ENCODE measurements around the gene BCAR3.

DNA sequence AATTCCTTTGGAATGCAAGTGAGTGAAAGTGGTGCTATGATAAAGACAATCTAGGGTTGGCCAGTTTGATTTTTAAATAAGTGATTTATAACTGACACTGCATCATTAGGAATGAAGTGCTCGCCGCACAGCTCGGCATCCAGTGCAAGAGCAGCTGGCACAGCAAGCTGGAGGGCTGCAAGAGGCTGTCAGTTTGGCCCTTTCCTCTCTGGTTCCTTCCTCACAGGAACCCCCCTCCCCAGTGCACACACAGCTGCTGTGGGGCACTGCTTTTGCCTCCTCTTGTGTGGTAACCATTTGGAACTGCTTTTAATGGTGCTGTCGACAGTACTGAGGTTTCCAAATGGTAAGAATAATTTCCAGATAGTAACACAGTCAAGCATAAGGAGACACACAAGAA lies 10.4 kb upstream of the BCAR3 start:
- TF ChIP-seq RCOR1 (IDR thresholded peaks at IDR 0.05; ENCODE audit: insufficient replicate concordance, low read length) (no peak), MXI1 (IDR thresholded peaks at IDR 0.05; ENCODE audit: borderline replicate concordance, low read depth, low read length) (no peak), POLR2A (IDR thresholded peaks at IDR 0.05; ENCODE audit: low read depth, low read length) (no peak), BHLHE40 (IDR thresholded peaks at IDR 0.05; ENCODE audit: low read depth, low read length) (no peak), FOS (IDR thresholded peaks at IDR 0.05; ENCODE audit: low read depth, low read length) (no peak), SMC3 (IDR thresholded peaks at IDR 0.05; ENCODE audit: low read depth, low read length) (no peak), CHD1 (IDR thresholded peaks at IDR 0.05; ENCODE audit: low read depth, low read length) (no peak)
- TF ChIP-seq, protein P1, sequence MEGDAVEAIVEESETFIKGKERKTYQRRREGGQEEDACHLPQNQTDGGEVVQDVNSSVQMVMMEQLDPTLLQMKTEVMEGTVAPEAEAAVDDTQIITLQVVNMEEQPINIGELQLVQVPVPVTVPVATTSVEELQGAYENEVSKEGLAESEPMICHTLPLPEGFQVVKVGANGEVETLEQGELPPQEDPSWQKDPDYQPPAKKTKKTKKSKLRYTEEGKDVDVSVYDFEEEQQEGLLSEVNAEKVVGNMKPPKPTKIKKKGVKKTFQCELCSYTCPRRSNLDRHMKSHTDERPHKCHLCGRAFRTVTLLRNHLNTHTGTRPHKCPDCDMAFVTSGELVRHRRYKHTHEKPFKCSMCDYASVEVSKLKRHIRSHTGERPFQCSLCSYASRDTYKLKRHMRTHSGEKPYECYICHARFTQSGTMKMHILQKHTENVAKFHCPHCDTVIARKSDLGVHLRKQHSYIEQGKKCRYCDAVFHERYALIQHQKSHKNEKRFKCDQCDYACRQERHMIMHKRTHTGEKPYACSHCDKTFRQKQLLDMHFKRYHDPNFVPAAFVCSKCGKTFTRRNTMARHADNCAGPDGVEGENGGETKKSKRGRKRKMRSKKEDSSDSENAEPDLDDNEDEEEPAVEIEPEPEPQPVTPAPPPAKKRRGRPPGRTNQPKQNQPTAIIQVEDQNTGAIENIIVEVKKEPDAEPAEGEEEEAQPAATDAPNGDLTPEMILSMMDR (conservative IDR thresholded peaks at IDR 0.05; ENCODE audit: low read depth, low read length): no peak
- TF ChIP-seq, protein P2, sequence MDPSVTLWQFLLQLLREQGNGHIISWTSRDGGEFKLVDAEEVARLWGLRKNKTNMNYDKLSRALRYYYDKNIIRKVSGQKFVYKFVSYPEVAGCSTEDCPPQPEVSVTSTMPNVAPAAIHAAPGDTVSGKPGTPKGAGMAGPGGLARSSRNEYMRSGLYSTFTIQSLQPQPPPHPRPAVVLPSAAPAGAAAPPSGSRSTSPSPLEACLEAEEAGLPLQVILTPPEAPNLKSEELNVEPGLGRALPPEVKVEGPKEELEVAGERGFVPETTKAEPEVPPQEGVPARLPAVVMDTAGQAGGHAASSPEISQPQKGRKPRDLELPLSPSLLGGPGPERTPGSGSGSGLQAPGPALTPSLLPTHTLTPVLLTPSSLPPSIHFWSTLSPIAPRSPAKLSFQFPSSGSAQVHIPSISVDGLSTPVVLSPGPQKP (IDR thresholded peaks at IDR 0.05; ENCODE audit: borderline replicate concordance, low read depth, low read length): no peak
- TF ChIP-seq, protein P3, sequence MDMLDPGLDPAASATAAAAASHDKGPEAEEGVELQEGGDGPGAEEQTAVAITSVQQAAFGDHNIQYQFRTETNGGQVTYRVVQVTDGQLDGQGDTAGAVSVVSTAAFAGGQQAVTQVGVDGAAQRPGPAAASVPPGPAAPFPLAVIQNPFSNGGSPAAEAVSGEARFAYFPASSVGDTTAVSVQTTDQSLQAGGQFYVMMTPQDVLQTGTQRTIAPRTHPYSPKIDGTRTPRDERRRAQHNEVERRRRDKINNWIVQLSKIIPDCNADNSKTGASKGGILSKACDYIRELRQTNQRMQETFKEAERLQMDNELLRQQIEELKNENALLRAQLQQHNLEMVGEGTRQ (IDR thresholded peaks at IDR 0.05; ENCODE audit: low read depth, low read length): no peak

Measured in IMR-90 (cell line).